Sciatic nerve (tissue), 2 donors: ENCODE results near the gene RNPEPL1. TPM values are rescaled to one million over a fixed set of nuclear protein-coding genes. Genes with fewer than 3 reads are reported as not detected.
A peak's percentile ranks its signal among the peaks of the same experiment; 100 is the strongest.
"Not testable (repeated sequence)": the region's sequence is repeated elsewhere in the genome, so short reads cannot be mapped to it uniquely, and the experiment has no call there.

ENCODE experiments used
- ATAC-seq: fragments of 200-7000 bp; cut with Tn5 transposase; one replicate; pipeline ENCODE4 v1.9.1; 2020; ENCODE audit warnings: mild to moderate bottlenecking, moderate library complexity
- DNase-seq: peaks from one replicate; pipeline ENCODE4 v3.0.0-alpha.2; 2020; ENCODE audit warnings: low spot score
- intact Hi-C: fragments of 100-400 bp; cut with DNase I; formaldehyde crosslinking; loops from one replicate; pipeline ENCODE4 v1.14.2; 2022
- total RNA-seq: library from RNA; stranded (reverse); fragmentation: NEBNext Ultra II Directional; extraction: Animal tissue kit (Norgen Biotek cat#: 25700); gene quantifications from one replicate; pipeline ENCODE4 v1.2.1, GENCODE V29; 2021
- donor health status: DM: no; HTN: no; CAD: no.
- donor health status: DM: no; HTN: no; CAD: no.

Gene RNPEPL1
- total RNA-seq, 1 donor from 2014 or later, result 38.8 TPM

GRCh38 chr2:240615820-240616547, 47.7 kb downstream of the RNPEPL1 start:
- DNase-seq (peak; percentile 49), ATAC-seq (no peak)
- intact Hi-C loops, result no loop called here

GRCh38 chr2:240616860-240617666, 48.8 kb downstream of the RNPEPL1 start:
- intact Hi-C loops, ATAC-seq: not testable (repeated sequence)
- DNase-seq, result peak; percentile 21

DNA sequence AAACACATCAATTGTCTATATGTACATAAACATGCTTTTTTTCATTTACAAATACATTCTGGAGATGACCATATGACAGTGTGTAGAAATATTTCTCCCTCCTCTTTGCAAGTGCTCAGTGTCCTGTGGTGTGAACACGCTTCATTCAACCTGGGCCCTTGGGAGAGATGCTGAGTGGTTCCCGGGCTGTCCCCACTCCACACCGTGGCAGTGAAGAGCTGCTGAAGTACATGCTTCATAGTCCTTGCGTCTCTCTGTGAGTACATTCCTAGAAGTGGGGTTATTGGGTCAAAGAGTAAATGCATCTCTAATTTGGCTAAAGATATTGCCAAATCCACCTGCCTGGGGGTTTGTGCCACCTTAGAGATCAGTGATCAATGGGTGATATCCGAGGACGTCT, 50.5 kb downstream of the RNPEPL1 start:
- DNase-seq (peak; percentile 35), ATAC-seq (no peak)
- intact Hi-C loops, result no loop called here

DNA sequence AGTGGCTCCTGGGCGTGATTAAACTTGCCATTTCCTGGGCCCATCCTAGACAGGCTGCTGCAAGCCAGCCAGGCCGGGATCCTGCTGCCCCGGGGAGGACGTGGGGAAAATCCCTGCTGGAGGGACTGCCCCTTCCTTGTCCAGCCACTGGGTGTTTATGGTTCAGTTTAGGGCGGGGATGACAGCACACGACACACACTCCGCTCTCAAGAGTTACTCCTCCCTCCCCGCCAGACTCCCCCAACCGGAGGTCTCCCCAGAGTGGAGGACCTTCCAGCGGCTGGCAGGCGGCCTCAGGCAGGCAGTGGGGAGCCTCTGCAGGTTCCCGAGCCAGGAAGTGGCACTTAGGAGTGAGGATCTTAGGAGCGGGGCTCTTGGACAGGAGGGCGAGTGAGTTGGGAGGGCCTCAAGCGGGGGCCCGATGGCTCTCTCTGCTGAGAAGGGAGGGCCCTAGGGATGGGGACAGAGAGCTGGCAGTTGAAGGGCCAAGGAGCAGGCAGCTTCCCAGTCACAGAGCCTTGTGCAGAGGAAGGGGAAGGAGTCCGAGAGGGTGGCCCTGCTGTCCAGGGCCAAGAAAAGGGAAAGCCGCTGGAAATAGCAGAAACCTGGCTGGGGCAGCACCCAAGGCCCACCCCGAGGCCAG, 51.3 kb downstream of the RNPEPL1 start:
- DNase-seq, result peak; percentile 35
- intact Hi-C loops, result no loop called here
- ATAC-seq, result no peak

DNA sequence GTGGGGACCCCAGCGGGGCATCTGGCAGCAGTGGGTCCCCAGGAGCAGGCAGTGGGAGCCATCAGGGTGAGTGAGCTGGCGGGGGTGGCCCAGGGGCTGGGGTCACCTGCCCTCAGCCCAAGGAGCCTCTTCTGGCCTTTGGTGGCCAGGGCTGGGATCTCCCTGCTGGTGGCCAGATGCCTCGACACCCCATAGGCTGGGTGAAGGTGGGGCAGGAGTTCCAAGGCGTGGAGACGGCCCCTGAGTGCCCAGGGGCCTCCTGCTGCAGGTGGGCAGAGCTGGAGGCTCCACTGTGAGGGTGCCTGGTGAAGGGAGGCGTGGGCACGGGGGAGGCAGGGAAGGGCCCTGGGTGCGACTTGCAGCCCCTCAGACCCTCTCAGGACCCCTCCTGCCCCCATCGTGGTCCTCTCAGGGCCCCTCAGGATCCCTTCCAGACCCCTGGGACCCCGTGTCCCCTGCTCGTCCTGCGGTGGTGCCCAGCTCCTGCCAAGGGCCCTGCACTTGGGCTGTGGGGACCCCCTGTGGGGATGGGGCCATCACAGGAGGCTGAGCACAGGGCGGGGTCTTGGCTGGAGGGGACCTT, 52.0 kb downstream of the RNPEPL1 start:
- DNase-seq (peak; percentile 51), ATAC-seq (no peak)
- intact Hi-C loops, result no loop called here

DNA sequence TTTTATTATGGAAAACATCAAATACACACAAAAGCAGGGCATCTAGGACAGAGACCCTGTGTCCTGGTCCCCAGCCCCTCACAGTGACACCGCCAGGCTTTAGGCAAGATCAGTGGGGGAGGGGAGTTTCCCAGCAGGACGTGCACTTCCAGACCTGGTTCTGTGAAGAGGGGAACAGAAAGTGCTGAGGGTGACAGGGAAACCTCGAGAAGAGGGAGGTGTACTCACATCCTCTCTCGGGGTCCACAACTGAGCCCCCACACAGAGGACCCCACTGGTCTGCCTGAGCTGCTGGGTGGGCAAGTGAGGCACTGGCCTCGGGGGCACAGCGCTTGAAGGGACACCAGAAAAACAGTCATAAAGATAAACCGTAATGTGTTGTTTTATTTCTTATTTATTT, 52.6 kb downstream of the RNPEPL1 start:
- DNase-seq, result peak; percentile 46

DNA sequence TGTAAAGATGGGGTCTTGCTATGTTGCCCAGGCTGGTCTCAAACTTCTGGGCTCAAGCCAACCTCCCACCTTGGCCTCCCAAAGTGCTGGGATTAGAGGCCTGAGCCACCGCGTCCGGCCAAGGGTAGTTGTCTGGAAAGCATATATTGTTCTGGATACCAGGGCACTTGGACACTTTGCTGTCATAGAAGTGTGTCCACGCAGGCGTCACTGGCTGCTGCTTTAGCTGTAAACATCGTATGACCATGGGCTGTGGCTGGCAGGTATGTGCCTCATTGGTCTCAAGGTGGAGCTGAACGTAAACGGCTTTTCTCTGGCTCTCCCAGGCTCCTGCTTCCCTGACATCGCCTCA, 53.8 kb downstream of the RNPEPL1 start:
- ATAC-seq (no peak), DNase-seq (peak; percentile 43)
- intact Hi-C loops, result no loop called here

More for the DNA sequence above, 52.6 kb downstream of the RNPEPL1 start:
- no peak for ATAC-seq
- intact Hi-C loops, result no loop called here

DNA sequence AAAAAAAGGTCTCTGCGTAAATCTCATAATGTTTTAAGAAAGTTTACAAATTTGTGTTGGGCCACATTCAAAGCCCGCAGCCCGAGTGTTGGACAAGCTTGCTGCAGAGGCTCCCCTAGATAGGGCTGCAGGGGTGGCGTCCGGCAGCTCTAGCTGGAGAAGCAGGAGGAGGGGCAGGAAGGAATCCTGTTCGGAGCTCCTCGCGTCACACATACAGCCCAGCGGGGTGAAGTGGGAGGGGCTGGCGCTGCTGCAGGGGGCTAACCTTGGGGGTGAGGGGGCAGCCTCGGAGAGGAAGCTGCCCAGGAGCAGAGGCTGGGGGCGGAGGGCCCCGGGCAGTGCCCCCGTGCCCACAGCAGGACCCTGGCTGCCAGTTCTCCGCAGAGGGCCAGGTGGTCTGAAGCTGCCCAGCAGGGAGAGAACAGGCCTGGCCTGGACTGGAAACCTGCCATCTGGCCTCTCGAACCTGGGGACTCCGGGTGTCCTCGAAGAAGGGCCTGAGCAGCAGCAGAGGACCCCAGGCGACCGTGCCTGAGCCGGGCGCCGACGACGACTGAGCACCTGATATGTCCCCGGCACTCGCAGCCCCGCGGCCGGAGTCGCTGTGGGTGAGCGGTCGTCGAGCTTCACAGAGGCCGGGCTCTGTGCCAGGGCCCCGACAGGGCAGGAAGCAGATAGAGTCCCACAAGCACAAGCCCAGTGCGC, 54.4 kb downstream of the RNPEPL1 start:
- DNase-seq (peak; percentile 60), ATAC-seq (peak; percentile 52)
- intact Hi-C loops, result no loop called here

DNA sequence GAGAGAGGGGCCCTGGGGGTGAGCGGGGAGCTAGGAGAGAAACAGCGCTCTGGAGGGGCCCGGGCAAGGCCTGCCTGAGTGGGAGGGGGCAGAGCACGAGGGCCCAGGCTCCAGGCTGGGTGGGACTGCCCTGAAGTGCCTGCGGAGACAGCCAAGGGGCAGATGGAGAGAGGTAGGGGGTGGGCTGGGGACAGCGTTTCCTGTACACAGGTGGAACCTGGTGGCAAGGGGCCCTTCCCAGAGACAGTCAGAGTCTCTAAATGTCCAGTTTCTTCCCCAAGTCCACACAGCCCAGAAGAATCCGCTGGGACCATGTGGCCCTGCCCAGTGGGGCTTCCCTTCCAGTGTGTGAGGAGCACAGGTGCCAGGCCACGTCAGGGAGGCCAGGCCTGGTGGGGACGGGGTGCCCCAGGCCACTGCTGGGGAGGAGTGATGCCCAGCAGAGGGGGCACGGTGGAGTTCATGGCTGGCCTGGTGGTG, 55.3 kb downstream of the RNPEPL1 start:
- intact Hi-C loops, result no loop called here
- ATAC-seq (peak; percentile 6), DNase-seq (no peak)

- peak; percentile 50 for DNase-seq
- intact Hi-C loops, result no loop called here
Observed at GRCh38 chr2:240624011-240624949, 56.0 kb downstream of the RNPEPL1 start.

DNA sequence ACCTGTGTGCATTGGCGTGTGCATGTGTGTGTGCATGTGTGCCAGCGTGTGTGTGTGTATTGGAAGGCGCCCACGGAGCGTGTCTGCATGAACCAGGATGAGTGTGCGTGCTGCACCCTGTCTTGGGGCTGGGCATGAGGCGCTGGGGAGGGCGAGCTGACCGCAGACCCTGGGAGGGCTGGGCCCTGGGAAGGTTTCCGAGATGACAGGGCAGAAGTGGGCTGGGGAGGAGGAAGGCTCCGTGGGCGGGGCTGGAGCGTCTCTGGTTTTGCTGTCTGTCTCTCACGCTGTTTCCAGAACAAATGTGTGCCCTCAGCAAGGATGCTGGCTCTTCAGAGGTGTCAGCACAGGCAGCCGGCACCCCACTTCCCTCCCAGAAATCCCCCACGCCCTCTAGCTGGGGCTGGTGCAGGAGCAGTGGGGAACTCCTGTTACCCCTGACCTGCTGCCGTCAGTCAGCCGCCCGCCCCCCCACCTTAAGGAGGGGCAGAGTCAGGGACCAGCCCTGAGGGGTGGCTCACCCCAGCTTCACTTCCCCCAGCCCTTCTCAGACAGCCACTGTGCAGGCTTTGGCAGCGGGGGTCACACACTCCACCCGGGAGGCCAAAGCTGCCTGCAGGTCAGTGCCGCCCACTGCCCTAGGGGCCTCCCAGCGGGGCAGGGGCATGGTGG, 56.8 kb downstream of the RNPEPL1 start, which contains the start of gene GPR35:
Gene GPR35 (plus strand): TSS at position 531 of the 672 bp plus-strand sequence. CDS start 4,473 bp downstream, outside the sequence.
- DNase-seq (peak; percentile 64), ATAC-seq (peak; percentile 40)
- intact Hi-C loops, result no loop called here

More at GRCh38 chr2:240624011-240624949, 56.0 kb downstream of the RNPEPL1 start:
- peak; percentile 6 for ATAC-seq

DNA sequence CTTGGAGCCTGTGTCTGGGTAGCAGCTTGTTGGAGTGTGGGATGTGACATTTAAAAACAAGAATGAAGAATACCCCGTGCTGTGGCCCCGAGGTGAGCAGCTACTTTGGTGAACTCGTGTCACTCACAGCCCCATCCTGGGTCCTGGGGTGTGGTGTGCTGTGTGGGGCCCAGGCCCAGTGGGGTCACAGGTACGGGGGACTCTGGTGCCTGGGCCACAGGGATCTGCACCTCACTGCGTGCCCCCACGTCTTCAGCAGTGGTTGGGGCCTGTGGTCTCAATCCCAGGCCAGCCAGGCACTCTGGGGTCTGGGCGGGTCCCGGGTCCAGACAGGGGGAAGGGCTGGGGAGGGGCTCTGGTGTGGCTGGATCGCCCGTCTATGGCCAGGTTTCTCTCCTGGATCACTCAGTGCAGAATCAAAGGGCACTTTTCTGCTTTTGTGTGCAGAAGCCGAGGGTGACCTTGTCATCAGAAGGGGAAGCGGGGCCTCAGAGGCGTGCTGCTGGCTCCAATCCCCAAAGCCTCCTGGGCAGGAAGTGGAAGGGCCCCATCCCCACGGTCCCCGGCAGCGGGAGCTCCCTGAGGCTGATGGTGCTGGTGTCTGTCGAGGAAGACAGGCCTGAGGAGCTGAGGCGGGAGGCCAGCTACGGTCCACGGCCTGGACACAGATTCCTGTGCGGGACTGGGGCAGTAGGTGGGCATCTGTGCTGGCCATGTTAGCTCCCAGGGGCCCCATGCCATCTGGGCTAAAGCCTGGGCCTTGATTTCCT, 58.4 kb downstream of the RNPEPL1 start:
- intact Hi-C loops, result no loop called here
- ATAC-seq (no peak), DNase-seq (peak; percentile 54)

DNA sequence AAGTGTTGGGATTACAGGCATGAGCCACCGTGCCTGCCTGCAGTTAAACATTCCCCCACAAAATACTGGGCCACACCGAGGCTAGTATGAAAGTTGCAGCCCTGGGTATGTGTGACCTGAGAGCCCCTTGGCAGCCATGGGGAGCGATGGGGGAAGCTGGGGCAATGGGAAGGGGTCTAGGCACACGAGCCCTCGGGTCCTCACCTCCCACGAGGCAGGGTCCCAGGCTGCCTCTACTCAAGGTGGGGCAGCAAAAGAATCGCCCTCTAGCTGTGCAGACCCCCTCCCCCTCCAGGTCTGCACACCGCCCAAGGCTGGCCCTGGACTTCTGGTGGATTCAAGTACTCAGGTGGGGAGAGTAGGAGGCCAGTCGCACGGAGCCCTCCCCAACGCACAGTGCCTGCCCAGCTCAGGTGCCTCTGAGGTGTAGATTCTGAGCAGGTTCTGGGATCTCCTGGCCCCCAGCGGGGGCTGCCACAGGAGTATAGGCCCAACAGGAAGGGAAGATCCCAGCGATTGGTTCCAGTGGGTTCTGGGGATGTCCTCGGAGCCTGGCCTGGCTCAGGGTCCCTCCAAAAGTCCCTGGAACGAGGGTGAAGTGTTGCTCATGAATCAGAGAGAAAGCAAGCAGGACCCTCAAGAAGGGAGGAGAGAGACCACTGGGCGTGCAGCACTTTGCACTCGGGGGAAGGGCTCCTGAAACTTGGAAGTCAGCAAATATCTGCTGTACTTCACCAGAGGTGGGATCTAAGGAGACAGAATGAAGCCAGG, 59.6 kb downstream of the RNPEPL1 start:
- DNase-seq (peak; percentile 36), ATAC-seq (no peak)
- intact Hi-C loops, result no loop called here

- intact Hi-C loops, result no loop called here
- peak; percentile 28 for DNase-seq
- no peak for ATAC-seq
Observed at GRCh38 chr2:240628507-240628807, 60.2 kb downstream of the RNPEPL1 start.

DNA sequence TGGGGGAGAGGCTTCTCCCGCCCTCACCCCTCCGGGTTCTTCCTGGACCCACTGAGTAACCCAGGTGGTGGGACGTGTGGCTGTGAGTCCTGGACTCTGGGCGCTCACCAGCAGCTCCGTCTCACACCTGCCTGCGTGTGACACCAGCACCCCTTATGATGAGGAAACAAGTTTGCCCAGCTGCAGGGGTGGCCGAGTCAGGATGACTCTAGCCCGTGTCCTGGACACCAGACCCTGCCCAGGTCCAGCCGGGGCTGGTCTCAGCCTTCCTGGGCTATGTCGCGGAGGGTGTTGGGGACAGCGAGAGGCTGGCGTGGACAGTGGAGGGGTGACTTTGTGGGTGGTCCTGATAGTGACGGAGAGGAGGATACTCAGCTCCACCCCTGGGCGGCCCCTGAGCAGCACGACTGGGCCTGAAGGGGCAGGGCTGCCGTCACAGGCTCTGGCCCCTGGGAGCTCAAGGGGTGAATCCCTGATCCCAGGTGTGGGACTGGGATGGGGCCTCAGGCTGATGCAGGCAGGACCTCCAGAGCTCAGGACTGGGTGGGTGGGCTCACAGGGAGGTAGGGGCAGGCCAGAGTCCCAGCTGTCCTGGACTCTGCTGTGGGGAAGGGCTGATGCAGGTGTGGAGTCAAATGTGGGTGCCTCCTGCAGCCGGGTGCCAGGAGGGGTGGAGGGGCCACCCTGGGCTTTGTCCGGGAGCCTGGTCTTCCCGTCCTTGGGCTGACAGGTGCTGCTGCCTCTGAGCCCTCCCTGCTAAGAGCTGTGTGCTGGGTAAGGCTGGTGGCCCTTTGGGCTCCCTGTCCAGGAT, 60.7 kb downstream of the RNPEPL1 start:
- intact Hi-C loops, result no loop called here
- DNase-seq (peak; percentile 51), ATAC-seq (no peak)
